GM13977 (cell line): ENCODE results near the gene CORO2B.

ENCODE experiments used
- DNase-seq: peaks from one replicate; pipeline ENCODE4 v3.0.0; 2012; ENCODE audit warnings: low spot score
- in situ Hi-C: fragments of 300-500 bp; cut with MboI; formaldehyde crosslinking; loops from one replicate; pipeline ENCODE4 v1.12.0; 2022; ENCODE audit warnings: low sequenced_read_pairs, low pct_unique_long_range_greater_than_20kb, mixed read lengths, inconsistent platforms; ENCODE audit not compliant: unreplicated experiment
- TF ChIP-seq, protein P1 (sequence below): IDR thresholded peaks from 2 replicates; pipeline ENCODE4 v1.5.1; 2012; ENCODE audit warnings: mild to moderate bottlenecking, control low read depth; ENCODE audit not compliant: insufficient read depth; ENCODE audit errors: extremely low read depth, missing control alignments

CORO2B gene

GRCh38 chr15:68548364-68548763 is 30.4 kb upstream of the CORO2B start:
- in situ Hi-C loops: no loop called here
- TF ChIP-seq, protein P1, sequence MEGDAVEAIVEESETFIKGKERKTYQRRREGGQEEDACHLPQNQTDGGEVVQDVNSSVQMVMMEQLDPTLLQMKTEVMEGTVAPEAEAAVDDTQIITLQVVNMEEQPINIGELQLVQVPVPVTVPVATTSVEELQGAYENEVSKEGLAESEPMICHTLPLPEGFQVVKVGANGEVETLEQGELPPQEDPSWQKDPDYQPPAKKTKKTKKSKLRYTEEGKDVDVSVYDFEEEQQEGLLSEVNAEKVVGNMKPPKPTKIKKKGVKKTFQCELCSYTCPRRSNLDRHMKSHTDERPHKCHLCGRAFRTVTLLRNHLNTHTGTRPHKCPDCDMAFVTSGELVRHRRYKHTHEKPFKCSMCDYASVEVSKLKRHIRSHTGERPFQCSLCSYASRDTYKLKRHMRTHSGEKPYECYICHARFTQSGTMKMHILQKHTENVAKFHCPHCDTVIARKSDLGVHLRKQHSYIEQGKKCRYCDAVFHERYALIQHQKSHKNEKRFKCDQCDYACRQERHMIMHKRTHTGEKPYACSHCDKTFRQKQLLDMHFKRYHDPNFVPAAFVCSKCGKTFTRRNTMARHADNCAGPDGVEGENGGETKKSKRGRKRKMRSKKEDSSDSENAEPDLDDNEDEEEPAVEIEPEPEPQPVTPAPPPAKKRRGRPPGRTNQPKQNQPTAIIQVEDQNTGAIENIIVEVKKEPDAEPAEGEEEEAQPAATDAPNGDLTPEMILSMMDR: no peak
- DNase-seq: no peak

GRCh38 chr15:68550004-68550403 is 28.8 kb upstream of the CORO2B start:
- TF ChIP-seq, protein P1: no peak
- DNase-seq: no peak
- in situ Hi-C loops: loop anchor here (25.0 kb wide), 2 partner anchors 112 to 337 kb away; no protein-coding TSS in a partner anchor

DNA sequence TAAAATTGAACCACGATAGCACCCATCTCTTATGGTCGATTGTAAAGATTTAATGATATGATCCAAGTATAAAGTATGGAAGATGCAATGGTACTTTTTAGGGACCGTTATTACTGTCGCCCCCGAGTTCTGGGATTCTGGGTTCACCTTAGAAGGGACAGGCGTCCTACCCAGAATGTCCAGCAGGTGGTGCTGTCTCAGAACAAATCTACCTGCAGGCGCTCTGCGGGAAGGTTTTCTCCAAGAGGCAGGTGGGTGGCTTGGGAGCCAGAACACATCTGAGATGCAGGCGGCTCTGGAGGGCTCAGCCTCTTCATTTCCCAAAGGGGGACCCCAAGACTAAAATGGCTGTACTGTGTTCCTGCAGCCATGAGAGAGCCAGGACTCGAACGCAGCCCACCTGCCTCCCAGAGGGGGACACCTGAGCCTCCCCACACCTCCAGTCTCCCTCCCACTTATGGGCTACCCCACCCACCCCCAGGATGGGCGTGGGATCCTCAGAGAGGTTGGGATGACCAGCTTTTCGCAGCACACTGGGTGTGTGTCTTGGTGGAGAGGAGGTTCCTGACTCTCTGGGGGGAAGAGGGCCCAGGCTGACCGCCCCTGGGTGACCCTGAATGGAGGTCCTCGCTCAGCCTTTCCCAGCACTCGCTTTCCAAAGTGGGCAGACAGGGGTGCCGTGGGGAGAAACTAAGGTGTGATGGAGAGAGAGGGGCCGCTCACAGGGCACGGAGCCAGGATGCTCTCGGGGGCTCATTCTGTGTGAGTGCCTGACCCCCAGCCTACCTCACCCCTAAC is 28.1 kb upstream of the CORO2B start:
- DNase-seq: peak; percentile 73
- in situ Hi-C loops: loop anchor here (25.0 kb wide), 2 partner anchors 112 to 337 kb away; no protein-coding TSS in a partner anchor
- TF ChIP-seq, protein P1: peak; percentile 79

DNA sequence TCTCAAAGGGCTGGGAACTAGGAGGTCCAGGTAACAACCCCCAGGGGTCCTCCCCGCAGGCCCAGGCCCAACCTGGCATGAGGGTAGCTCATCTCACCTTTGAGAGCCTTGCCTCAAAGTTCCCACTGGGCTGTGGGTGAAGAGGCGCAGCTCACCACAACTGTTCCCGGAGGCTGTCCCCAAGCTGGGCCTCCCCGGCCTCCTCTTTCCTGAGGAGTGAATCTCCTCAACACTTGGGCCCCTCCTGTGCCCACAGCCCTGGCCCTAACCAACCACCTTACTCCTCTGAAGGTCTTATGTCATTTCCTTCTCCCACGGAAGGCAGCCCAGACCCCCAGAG is 27.5 kb upstream of the CORO2B start:
- in situ Hi-C loops: loop anchor here (25.0 kb wide), 2 partner anchors 111 to 336 kb away; no protein-coding TSS in a partner anchor
- TF ChIP-seq, protein P1: no peak
- no peak for DNase-seq

- in situ Hi-C loops: loop anchor here (25.0 kb wide), 2 partner anchors 110 to 335 kb away; no protein-coding TSS in a partner anchor
- no peak for DNase-seq
- TF ChIP-seq, protein P1: no peak
Measured at GRCh38 chr15:68552344-68552743, 26.4 kb upstream of the CORO2B start.

DNA sequence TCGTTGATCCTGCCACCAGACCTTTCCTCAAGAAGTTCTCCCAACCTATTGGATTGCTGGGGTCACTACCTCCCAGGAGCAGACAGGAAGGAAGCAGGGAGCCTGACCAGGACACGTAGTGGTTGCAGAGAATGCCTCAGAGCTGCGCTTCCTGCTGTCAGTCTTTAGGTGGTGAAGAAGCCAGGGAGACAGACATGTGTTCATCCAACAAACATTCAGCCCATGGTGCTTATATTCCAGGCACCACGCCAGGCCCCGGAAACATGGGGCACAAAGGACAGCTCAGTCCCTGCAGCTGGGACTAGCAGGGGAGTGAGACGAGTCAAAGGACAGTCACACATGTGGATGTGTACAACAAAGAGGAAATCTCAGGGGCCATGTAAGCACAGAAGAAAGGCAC is 26.0 kb upstream of the CORO2B start:
- TF ChIP-seq, protein P1: no peak
- DNase-seq: no peak
- in situ Hi-C loops: loop anchor here (25.0 kb wide), 2 partner anchors 110 to 335 kb away; no protein-coding TSS in a partner anchor
